HG03342 (cell line): Measurements from ENCODE around the gene KRTAP5-11.
"Not testable (repeated sequence)": the region's sequence is repeated elsewhere in the genome, so short reads cannot be mapped to it uniquely, and the experiment has no call there.

Experiments
- ATAC-seq: cut with Tn5 transposase; IDR thresholded peaks from one replicate; pipeline ENCODE4 v1.9.1; 2021; ENCODE audit warnings: mild to moderate bottlenecking, moderate library complexity; ENCODE audit not compliant: unreplicated experiment

KRTAP5-11 gene

DNA sequence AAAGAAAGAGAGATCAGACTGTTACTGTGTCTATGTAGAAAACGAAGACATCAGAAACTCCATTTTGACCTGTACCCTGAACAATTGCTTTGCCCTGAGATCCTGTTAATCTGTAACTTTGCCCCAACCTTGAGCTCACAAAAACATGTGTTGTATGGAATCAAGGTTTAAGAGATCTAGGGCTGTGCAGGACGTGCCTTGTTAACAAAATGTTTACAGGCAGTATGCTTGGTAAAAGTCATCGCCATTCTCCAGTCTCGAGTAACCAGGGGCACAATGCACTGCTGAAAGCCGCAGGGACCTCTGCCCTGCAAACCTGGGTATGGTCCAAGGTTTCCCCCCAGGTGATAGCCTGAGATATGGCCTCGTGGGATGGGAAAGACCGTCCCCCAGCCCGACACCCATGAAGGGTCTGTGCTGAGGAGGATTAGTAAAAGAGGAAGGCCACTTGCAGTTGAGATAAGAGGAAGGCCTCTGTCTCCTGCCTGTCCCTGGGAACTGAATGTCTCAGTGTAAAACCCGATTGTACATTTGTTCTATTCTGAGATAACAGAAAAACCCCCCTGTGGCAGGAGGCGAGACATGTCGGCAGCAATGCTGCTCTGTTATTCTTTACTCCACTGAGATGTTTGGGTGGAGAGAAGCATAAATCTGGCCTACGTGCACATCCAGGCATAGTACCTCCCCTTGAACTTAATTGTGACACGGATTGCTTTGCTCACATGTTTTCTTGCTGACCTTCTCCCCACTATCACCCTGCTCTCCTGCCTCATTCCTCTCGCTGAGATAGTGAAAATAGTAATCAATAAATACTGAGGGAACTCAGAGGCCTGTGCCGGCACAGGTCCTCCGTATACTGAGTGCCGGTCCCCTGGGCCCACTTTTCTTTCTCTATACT lies 47.7 kb downstream of the KRTAP5-11 start:
- ATAC-seq = not testable (repeated sequence)

GRCh38 chr11:71532036-71532610 lies 50.6 kb downstream of the KRTAP5-11 start:
- no peak for ATAC-seq
